Measurements from ENCODE around the gene TSHR. TPM values are rescaled to one million over a fixed set of nuclear protein-coding genes. Genes with fewer than 3 reads are reported as not detected.

Gene TSHR
- total RNA-seq, 2 donors from 2014 or later, result 0.23 to 0.36 TPM

- WGBS, result 69% methylated on average over 3 of the region's 3 CpGs
- intact Hi-C loops (cut with DNase I), result no loop called here
- Histone ChIP-seq H3K4me1 (replicated peaks) (no peaks in the 10 kb centered on the region), H3K4me3 (no peak overlapping the region), H3K27me3 (replicated peaks; ENCODE audit: insufficient read depth) (no peaks in the 10 kb centered on the region), H3K27ac (no peak overlapping the region), H3K36me3 (no peaks in the 10 kb centered on the region), H3K9me3 (no peaks in the 10 kb centered on the region)
- no peak for DNase-seq (ENCODE audit: low spot score)
- TF ChIP-seq POLR2A (IDR thresholded peaks at IDR 0.05), result no peak
- TF ChIP-seq, protein P1, sequence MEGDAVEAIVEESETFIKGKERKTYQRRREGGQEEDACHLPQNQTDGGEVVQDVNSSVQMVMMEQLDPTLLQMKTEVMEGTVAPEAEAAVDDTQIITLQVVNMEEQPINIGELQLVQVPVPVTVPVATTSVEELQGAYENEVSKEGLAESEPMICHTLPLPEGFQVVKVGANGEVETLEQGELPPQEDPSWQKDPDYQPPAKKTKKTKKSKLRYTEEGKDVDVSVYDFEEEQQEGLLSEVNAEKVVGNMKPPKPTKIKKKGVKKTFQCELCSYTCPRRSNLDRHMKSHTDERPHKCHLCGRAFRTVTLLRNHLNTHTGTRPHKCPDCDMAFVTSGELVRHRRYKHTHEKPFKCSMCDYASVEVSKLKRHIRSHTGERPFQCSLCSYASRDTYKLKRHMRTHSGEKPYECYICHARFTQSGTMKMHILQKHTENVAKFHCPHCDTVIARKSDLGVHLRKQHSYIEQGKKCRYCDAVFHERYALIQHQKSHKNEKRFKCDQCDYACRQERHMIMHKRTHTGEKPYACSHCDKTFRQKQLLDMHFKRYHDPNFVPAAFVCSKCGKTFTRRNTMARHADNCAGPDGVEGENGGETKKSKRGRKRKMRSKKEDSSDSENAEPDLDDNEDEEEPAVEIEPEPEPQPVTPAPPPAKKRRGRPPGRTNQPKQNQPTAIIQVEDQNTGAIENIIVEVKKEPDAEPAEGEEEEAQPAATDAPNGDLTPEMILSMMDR (IDR thresholded peaks at IDR 0.05), result no peak
- no peak for TF ChIP-seq POLR2AphosphoS5 (IDR thresholded peaks at IDR 0.05)
Measured at GRCh38 chr14:81087230-81087629, 131.8 kb downstream of the TSHR start.

GRCh38 chr14:81091139-81091538 lies 135.7 kb downstream of the TSHR start:
- Histone ChIP-seq H3K4me3 (no peak overlapping the region), H3K27me3 (replicated peaks; ENCODE audit: insufficient read depth) (no peaks in the 10 kb centered on the region), H3K4me1 (replicated peaks) (no peaks in the 10 kb centered on the region), H3K27ac (no peak overlapping the region), H3K36me3 (no peaks in the 10 kb centered on the region), H3K9me3 (no peaks in the 10 kb centered on the region)
- intact Hi-C loops (cut with DNase I), result no loop called here
- TF ChIP-seq, protein P1 (IDR thresholded peaks at IDR 0.05), result no peak
- TF ChIP-seq POLR2AphosphoS5 (IDR thresholded peaks at IDR 0.05) (no peak), POLR2A (IDR thresholded peaks at IDR 0.05) (no peak)
- no peak for DNase-seq (ENCODE audit: low spot score)

DNA sequence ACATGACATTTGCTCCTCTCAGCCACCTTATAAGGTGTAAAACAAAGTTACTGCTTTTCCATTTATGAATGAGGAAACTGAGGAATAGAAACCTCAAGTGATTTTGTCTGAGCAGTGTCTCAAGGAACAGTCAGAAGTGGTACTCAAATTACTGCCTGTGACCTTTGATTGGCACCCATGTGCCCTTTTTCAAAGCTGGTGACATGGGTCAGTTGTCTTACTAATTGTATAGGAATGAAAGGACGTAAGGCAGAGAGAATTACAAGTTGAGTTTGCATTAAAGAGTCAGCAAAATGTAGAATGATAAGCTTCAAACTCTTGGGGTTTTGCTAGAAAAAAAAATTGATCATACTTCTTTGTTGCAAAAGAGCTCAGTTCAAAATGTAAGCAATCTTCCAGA lies 136.2 kb downstream of the TSHR start:
- DNase-seq (ENCODE audit: low spot score), result no peak
- no peak overlapping the region for H3K27ac ChIP-seq
- intact Hi-C loops (cut with DNase I), result no loop called here
- H3K9me3 ChIP-seq, result no peaks in the 10 kb centered on the region
- TF ChIP-seq POLR2A (IDR thresholded peaks at IDR 0.05), result no peak
- TF ChIP-seq POLR2AphosphoS5 (IDR thresholded peaks at IDR 0.05), result no peak
- TF ChIP-seq, protein P1 (IDR thresholded peaks at IDR 0.05), result no peak
- 74% methylated on average over 1 of the region's 1 CpG for WGBS
- H3K36me3 ChIP-seq, result no peaks in the 10 kb centered on the region
- no peaks in the 10 kb centered on the region for H3K27me3 ChIP-seq (replicated peaks; ENCODE audit: insufficient read depth)
- no peak overlapping the region for H3K4me3 ChIP-seq
- no peaks in the 10 kb centered on the region for H3K4me1 ChIP-seq (replicated peaks)

- intact Hi-C loops (cut with DNase I), result no loop called here
Measured at GRCh38 chr14:81093651-81094050, 138.2 kb downstream of the TSHR start.

GRCh38 chr14:81095539-81095938 lies 140.1 kb downstream of the TSHR start:
- H3K4me3 ChIP-seq, result no peak overlapping the region
- no peaks in the 10 kb centered on the region for H3K9me3 ChIP-seq
- no peak for DNase-seq (ENCODE audit: low spot score)
- no peaks in the 10 kb centered on the region for H3K4me1 ChIP-seq (replicated peaks)
- H3K36me3 ChIP-seq, result no peaks in the 10 kb centered on the region
- TF ChIP-seq POLR2AphosphoS5 (IDR thresholded peaks at IDR 0.05), result no peak
- TF ChIP-seq POLR2A (IDR thresholded peaks at IDR 0.05), result no peak
- TF ChIP-seq, protein P1 (IDR thresholded peaks at IDR 0.05), result no peak
- intact Hi-C loops (cut with DNase I), result no loop called here
- no peaks in the 10 kb centered on the region for H3K27me3 ChIP-seq (replicated peaks; ENCODE audit: insufficient read depth)
- WGBS, result 97% methylated on average over 2 of the region's 2 CpGs
- H3K27ac ChIP-seq, result no peak overlapping the region

More at GRCh38 chr14:81093651-81094050, 138.2 kb downstream of the TSHR start:
- Histone ChIP-seq H3K36me3 (no peaks in the 10 kb centered on the region), H3K27me3 (replicated peaks; ENCODE audit: insufficient read depth) (no peaks in the 10 kb centered on the region), H3K9me3 (no peaks in the 10 kb centered on the region), H3K27ac (no peak overlapping the region), H3K4me1 (replicated peaks) (no peaks in the 10 kb centered on the region), H3K4me3 (no peak overlapping the region)
- DNase-seq (ENCODE audit: low spot score), result no peak
- WGBS, result 96% methylated on average over 2 of the region's 2 CpGs
- no peak for TF ChIP-seq POLR2A (IDR thresholded peaks at IDR 0.05)
- TF ChIP-seq POLR2AphosphoS5 (IDR thresholded peaks at IDR 0.05), result no peak
- TF ChIP-seq, protein P1 (IDR thresholded peaks at IDR 0.05), result no peak
